H9 (cell line): ENCODE measurements around the gene WDR33. TPM values are rescaled to one million over a fixed set of nuclear protein-coding genes. Genes with fewer than 3 reads are reported as not detected.

Source experiments
- DNase-seq: peaks from one replicate; pipeline ENCODE4 v3.0.0-alpha.2; 2017
- H2AFZ ChIP-seq: one replicate; pipeline ENCODE4 v1.6.1; 2013; ENCODE audit warnings: mild to moderate bottlenecking, low read length, control low read depth, moderate library complexity
- H2AK5ac ChIP-seq: 2 replicates; pipeline ENCODE4 v1.6.1; 2013; ENCODE audit warnings: low read length, control low read depth, mixed read lengths; ENCODE audit not compliant: insufficient read length
- H2BK120ac ChIP-seq: one replicate; pipeline ENCODE4 v1.6.1; 2013; ENCODE audit warnings: low read depth, mild to moderate bottlenecking, low read length, control low read depth, inconsistent platforms; ENCODE audit not compliant: poor library complexity, severe bottlenecking
- H2BK12ac ChIP-seq: 2 replicates; pipeline ENCODE4 v1.6.1; 2013; ENCODE audit warnings: low read length, control low read depth, mixed read lengths, low read depth; ENCODE audit not compliant: insufficient read length
- H2BK15ac ChIP-seq: 2 replicates; pipeline ENCODE4 v1.6.1; 2013; ENCODE audit warnings: low read depth, low read length, control low read depth
- H2BK20ac ChIP-seq: one replicate; pipeline ENCODE4 v1.6.1; 2013; ENCODE audit warnings: low read depth, mild to moderate bottlenecking, low read length, control low read depth, inconsistent platforms; ENCODE audit not compliant: poor library complexity, severe bottlenecking
- H2BK5ac ChIP-seq: 2 replicates; pipeline ENCODE4 v1.6.1; 2013; ENCODE audit warnings: low read length, control low read depth, mixed read lengths; ENCODE audit not compliant: insufficient read length
- H3K14ac ChIP-seq: 2 replicates; pipeline ENCODE4 v1.6.1; 2013; ENCODE audit warnings: low read length, control low read depth; ENCODE audit not compliant: insufficient read depth
- H3K18ac ChIP-seq: 2 replicates; pipeline ENCODE4 v1.6.1; 2013; ENCODE audit warnings: low read depth, mild to moderate bottlenecking, mixed read lengths, low read length, control low read depth; ENCODE audit not compliant: insufficient read length
- H3K23ac ChIP-seq: 2 replicates; pipeline ENCODE4 v1.6.1; 2013; ENCODE audit warnings: low read length, control low read depth, mixed read lengths, low read depth; ENCODE audit not compliant: insufficient read length
- H3K23me2 ChIP-seq: 2 replicates; pipeline ENCODE4 v1.6.1; 2013; ENCODE audit warnings: low read depth, mild to moderate bottlenecking, mixed read lengths, low read length, control low read depth; ENCODE audit not compliant: insufficient read length, poor library complexity, severe bottlenecking
- H3K27ac ChIP-seq: 2 replicates; pipeline ENCODE4 v1.5.1; 2013; ENCODE audit warnings: low read length, control low read depth, mixed read lengths, low read depth; ENCODE audit not compliant: insufficient read length
- H3K27me3 ChIP-seq: 2 replicates; pipeline ENCODE4 v1.6.1; 2013; ENCODE audit warnings: low read length, control low read depth, inconsistent platforms; ENCODE audit not compliant: insufficient read depth
- H3K4ac ChIP-seq: 2 replicates; pipeline ENCODE4 v1.6.1; 2013; ENCODE audit warnings: low read depth, mild to moderate bottlenecking, control low read depth, inconsistent platforms, low read length, moderate library complexity
- H3K4me1 ChIP-seq: 2 replicates; pipeline ENCODE4 v1.6.1; 2013; ENCODE audit warnings: low read length, control low read depth, inconsistent platforms; ENCODE audit not compliant: insufficient read depth
- H3K4me2 ChIP-seq: 2 replicates; pipeline ENCODE4 v1.6.1; 2013; ENCODE audit warnings: low read length, control low read depth, mixed read lengths; ENCODE audit not compliant: insufficient read length, insufficient read depth
- H3K56ac ChIP-seq: 2 replicates; pipeline ENCODE4 v1.6.1; 2013; ENCODE audit warnings: low read depth, mild to moderate bottlenecking, mixed read lengths, low read length, control low read depth; ENCODE audit not compliant: insufficient read length
- H3K79me1 ChIP-seq: 2 replicates; pipeline ENCODE4 v1.6.1; 2013; ENCODE audit warnings: low read depth, mild to moderate bottlenecking, moderate library complexity, low read length, control low read depth, inconsistent platforms; ENCODE audit not compliant: insufficient read depth, poor library complexity, severe bottlenecking
- H3K79me2 ChIP-seq: 2 replicates; pipeline ENCODE4 v1.6.1; 2013; ENCODE audit warnings: low read length, control low read depth, inconsistent platforms; ENCODE audit not compliant: insufficient read depth
- H3K9ac ChIP-seq: 2 replicates; pipeline ENCODE4 v1.6.1; 2013; ENCODE audit warnings: low read length, control low read depth, mixed read lengths; ENCODE audit not compliant: insufficient read length; ENCODE audit errors: extremely low read depth
- H3K9me3 ChIP-seq: one replicate; pipeline ENCODE4 v1.6.1; 2013; ENCODE audit warnings: low read depth, low read length, inconsistent platforms; ENCODE audit not compliant: control insufficient read depth
- H3T11ph ChIP-seq: one replicate; pipeline ENCODE4 v1.6.1; 2013; ENCODE audit warnings: mild to moderate bottlenecking, low read length, control low read depth, inconsistent platforms
- H4K20me1 ChIP-seq: one replicate; pipeline ENCODE4 v1.6.1; 2013; ENCODE audit not compliant: control insufficient read depth, insufficient read length, insufficient read depth
- H4K5ac ChIP-seq: 2 replicates; pipeline ENCODE4 v1.6.1; 2013; ENCODE audit warnings: low read depth, mild to moderate bottlenecking, mixed read lengths, low read length, control low read depth; ENCODE audit not compliant: insufficient read length
- H4K8ac ChIP-seq: replicated peaks from 2 replicates; pipeline ENCODE4 v1.6.1; 2013; ENCODE audit warnings: low read length, control low read depth, mixed read lengths, low read depth; ENCODE audit not compliant: insufficient read length
- H4K91ac ChIP-seq: 2 replicates; pipeline ENCODE4 v1.6.1; 2013; ENCODE audit warnings: low read depth, mild to moderate bottlenecking, moderate library complexity, mixed read lengths, low read length, control low read depth; ENCODE audit not compliant: insufficient read length
- H3K27ac Mint-ChIP-seq, 3 experiments: 2 replicates in 2 of 3; 3 replicates in 1 of 3; pipeline ENCODE4 v1.8.0; 2020 to 2021; ENCODE audit warnings: mixed read lengths in 3 of 3, mild to moderate bottlenecking in 1 of 3, moderate library complexity in 1 of 3
- H3K27me3 Mint-ChIP-seq: 2 replicates; pipeline ENCODE4 v1.8.0; 2021; ENCODE audit warnings: low read depth, mild to moderate bottlenecking, moderate library complexity, mixed read lengths
- H3K36me3 Mint-ChIP-seq, 3 experiments: 2 replicates in 2 of 3; 3 replicates in 1 of 3; pipeline ENCODE4 v1.8.0; 2020 to 2021; ENCODE audit warnings: low read depth in 3 of 3, mixed read lengths in 3 of 3; ENCODE audit not compliant: insufficient read depth in 1 of 3
- H3K4me1 Mint-ChIP-seq, 2 experiments: 2 replicates each; pipeline ENCODE4 v1.8.0; 2020; ENCODE audit warnings: mixed read lengths in 2 of 2
- H3K4me3 Mint-ChIP-seq, 2 experiments: 2 replicates in 1 of 2; 3 replicates in 1 of 2; pipeline ENCODE4 v1.8.0; 2020 to 2021; ENCODE audit warnings: mild to moderate bottlenecking in 2 of 2, mixed read lengths in 2 of 2, moderate library complexity in 1 of 2
- H3K9me3 Mint-ChIP-seq, 2 experiments: 2 replicates in 1 of 2; 3 replicates in 1 of 2; pipeline ENCODE4 v1.8.0; 2020; ENCODE audit warnings: mild to moderate bottlenecking in 2 of 2, mixed read lengths in 2 of 2, moderate library complexity in 1 of 2
- WGBS: extraction: QIAGEN DNeasy Blood & Tissue Kit; methylation state at CpG from one replicate; pipeline ENCODE4 v1.1.7; 2013; ENCODE audit warnings: missing lambda C conversion rate, low lambda C conversion rate, mixed read lengths; ENCODE audit not compliant: insufficient read length; ENCODE audit errors: extremely low coverage; 5-methylcytosine and 5-hydroxymethylcytosine counted together
- total RNA-seq: library from RNA; stranded (reverse); gene quantifications from 2 replicates; pipeline ENCODE4 v1.2.1, GENCODE V29; 2021
- TF ChIP-seq, protein P1 (sequence below): fragments of 200-600 bp; sonication (generic); conservative IDR thresholded peaks from 3 replicates; pipeline ENCODE4 v1.8.0; 2021; ENCODE audit warnings: antibody characterized with exemption, mild to moderate bottlenecking

The WDR33 gene
- total RNA-seq, 1 experiment from 2014 or later, result 86.0 TPM

DNA sequence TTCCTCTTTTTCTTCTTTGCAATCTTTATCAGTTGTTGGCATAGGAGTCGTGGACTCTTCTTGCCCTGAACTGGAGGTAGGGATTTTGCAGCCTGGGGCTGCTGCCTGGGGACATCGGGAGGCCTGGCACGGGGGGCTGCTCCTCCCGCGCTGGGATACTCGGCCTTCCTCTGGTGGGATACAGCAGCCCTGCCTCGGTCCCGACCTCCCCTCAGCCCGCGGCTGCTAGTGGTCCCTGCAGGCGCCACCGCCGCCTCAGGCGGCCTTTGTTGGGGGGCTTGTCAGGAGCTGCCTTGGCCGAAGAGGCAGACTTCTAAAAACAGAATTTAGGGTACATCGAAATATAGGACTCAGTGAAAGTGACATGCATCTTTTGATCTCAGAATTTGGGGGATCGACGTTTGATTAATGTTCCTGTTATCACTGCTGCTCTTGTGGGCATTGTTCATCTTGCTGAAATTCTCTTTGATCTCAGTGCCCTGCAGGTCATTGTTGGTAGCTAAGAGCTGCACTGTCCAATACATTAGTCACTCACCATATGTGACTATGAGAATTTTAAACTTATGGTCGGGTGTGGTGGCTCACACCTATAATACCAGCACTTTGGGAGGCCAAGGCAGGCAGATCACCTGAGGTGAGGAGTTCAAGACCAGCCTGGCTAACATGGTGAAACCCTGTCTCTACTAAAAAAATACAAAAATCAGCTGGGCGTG is 30.7 kb upstream of the WDR33 start:
- Histone ChIP-seq H3K18ac (no peak overlapping the region), H2BK5ac (no peak overlapping the region), H3K56ac (no peak overlapping the region), H3K23me2 (no peaks in the 10 kb centered on the region), H3K4ac (no peak overlapping the region), H3K27me3 (no peaks in the 10 kb centered on the region), H3K79me1 (no peaks in the 10 kb centered on the region), H2AFZ (no peak overlapping the region), H4K8ac (no peak overlapping the region), H2BK12ac (no peak overlapping the region), H2BK15ac (no peak overlapping the region), H3K4me1 (no peaks in the 10 kb centered on the region), H3K79me2 (no peaks in the 10 kb centered on the region), H4K5ac (no peak overlapping the region), H3K9me3 (no peaks in the 10 kb centered on the region), H2BK120ac (no peak overlapping the region), H2BK20ac (no peak overlapping the region), H3K23ac (no peak overlapping the region), H2AK5ac (no peak overlapping the region), H3K4me2 (no peak overlapping the region), H3K9ac (no peak overlapping the region), H4K91ac (no peak overlapping the region), H3K27ac (no peak overlapping the region), H3T11ph (no peak overlapping the region), H4K20me1 (no peaks in the 10 kb centered on the region), H3K14ac (no peak overlapping the region)
- Mint-ChIP-seq H3K4me3 (no peak overlapping the region), H3K36me3 (peaks cover 13 to 18% (median 18%) of the 10 kb centered on the region in 3 experiments; a peak in 6 of 7 replicates), H3K4me1 (no peaks in the 10 kb centered on the region), H3K27me3 (no peaks in the 10 kb centered on the region; the same call in 1 of the 2 replicates), H3K27ac (no peak overlapping the region), H3K9me3 (no peaks in the 10 kb centered on the region)
- TF ChIP-seq, protein P1, sequence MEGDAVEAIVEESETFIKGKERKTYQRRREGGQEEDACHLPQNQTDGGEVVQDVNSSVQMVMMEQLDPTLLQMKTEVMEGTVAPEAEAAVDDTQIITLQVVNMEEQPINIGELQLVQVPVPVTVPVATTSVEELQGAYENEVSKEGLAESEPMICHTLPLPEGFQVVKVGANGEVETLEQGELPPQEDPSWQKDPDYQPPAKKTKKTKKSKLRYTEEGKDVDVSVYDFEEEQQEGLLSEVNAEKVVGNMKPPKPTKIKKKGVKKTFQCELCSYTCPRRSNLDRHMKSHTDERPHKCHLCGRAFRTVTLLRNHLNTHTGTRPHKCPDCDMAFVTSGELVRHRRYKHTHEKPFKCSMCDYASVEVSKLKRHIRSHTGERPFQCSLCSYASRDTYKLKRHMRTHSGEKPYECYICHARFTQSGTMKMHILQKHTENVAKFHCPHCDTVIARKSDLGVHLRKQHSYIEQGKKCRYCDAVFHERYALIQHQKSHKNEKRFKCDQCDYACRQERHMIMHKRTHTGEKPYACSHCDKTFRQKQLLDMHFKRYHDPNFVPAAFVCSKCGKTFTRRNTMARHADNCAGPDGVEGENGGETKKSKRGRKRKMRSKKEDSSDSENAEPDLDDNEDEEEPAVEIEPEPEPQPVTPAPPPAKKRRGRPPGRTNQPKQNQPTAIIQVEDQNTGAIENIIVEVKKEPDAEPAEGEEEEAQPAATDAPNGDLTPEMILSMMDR, result no peak
- no peak for DNase-seq
- no CpG with 5 or more reads among the region's 20 CpGs for WGBS
